Middle frontal gyrus (tissue), 1 donor: Measurements from ENCODE around the gene PCSK1.
"Not testable (repeated sequence)": the region's sequence is repeated elsewhere in the genome, so short reads cannot be mapped to it uniquely, and the experiment has no call there.

Source experiments
- DNase-seq: peaks from one replicate; pipeline ENCODE4 v3.0.0-alpha.2; 2015; ENCODE audit warnings: low spot score; ENCODE audit errors: extremely low spot score

The PCSK1 gene

GRCh38 chr5:96374653-96375052, 58.4 kb downstream of the PCSK1 start:
- DNase-seq, result no peak

GRCh38 chr5:96373381-96373733, 59.7 kb downstream of the PCSK1 start:
- no peak for DNase-seq

GRCh38 chr5:96372726-96373380, 60.2 kb downstream of the PCSK1 start:
- DNase-seq, result no peak

GRCh38 chr5:96370976-96371375, 62.1 kb downstream of the PCSK1 start:
- no peak for DNase-seq

- not testable (repeated sequence) for DNase-seq
Observed at GRCh38 chr5:96367337-96367736, 65.7 kb downstream of the PCSK1 start.

GRCh38 chr5:96354237-96354636, 78.8 kb downstream of the PCSK1 start:
- no peak for DNase-seq

GRCh38 chr5:96353220-96353619, 79.8 kb downstream of the PCSK1 start:
- no peak for DNase-seq

GRCh38 chr5:96350678-96351077, 82.4 kb downstream of the PCSK1 start:
- no peak for DNase-seq

- DNase-seq, result no peak
Observed at GRCh38 chr5:96348536-96348935, 84.5 kb downstream of the PCSK1 start.

- no peak for DNase-seq
Observed at GRCh38 chr5:96347502-96348292, 85.4 kb downstream of the PCSK1 start.

GRCh38 chr5:96344678-96345577, 88.1 kb downstream of the PCSK1 start:
- peak; percentile 39 for DNase-seq

- no peak for DNase-seq
Observed at GRCh38 chr5:96343094-96343493, 90.0 kb downstream of the PCSK1 start.

- no peak for DNase-seq
Observed at GRCh38 chr5:96342581-96342980, 90.5 kb downstream of the PCSK1 start.
